H1 (cell line): ENCODE results near the gene DNAI1. TPM values are rescaled to one million over a fixed set of nuclear protein-coding genes. Genes with fewer than 3 reads are reported as not detected.
A peak's percentile ranks its signal among the peaks of the same experiment; 100 is the strongest.

Experiments
- CTCF ChIA-PET: fragments of 300-600 bp; sonication (Branson Sonifier 250); formaldehyde crosslinking; loops from one replicate; lab custom pipeline; 2021; ENCODE audit not compliant: partially characterized antibody; lab: Charles Lee
- POLR2A ChIA-PET: fragments of 300-600 bp; sonication (Branson Sonifier 250); formaldehyde crosslinking; loops from one replicate; lab custom pipeline; 2021; ENCODE audit warnings: inconsistent platforms; ENCODE audit not compliant: partially characterized antibody; lab: Charles Lee
- DNase-seq, 2 experiments: peaks; one replicate each; pipeline versions ENCODE4 v3.0.0 to v3.0.0-alpha.2; 2010 to 2022; ENCODE audit warnings: low spot score in 2 of 2, low read depth in 1 of 2, mixed read lengths in 1 of 2
- FAIRE-seq: peaks from 2 replicates; lab custom pipeline; 2011; peaks lifted over from hg19 to GRCh38; lab: Jason Lieb, UNC
- H2AFZ ChIP-seq: 2 replicates; pipeline ENCODE4 v1.8.1; 2012; ENCODE audit warnings: low read length, inconsistent platforms
- H2AK5ac ChIP-seq: 2 replicates; pipeline ENCODE4 v1.6.1; 2013; ENCODE audit warnings: low read depth, low read length
- H2BK120ac ChIP-seq: replicated peaks from 2 replicates; pipeline ENCODE3; 2013; ENCODE audit warnings: low read depth, low read length, inconsistent platforms
- H2BK12ac ChIP-seq: 2 replicates; pipeline ENCODE4 v1.6.1; 2013; ENCODE audit warnings: low read depth, low read length
- H2BK15ac ChIP-seq: 2 replicates; pipeline ENCODE4 v1.6.1; 2013; ENCODE audit warnings: low read length
- H2BK20ac ChIP-seq: 2 replicates; pipeline ENCODE4 v1.6.1; 2013; ENCODE audit warnings: low read length
- H2BK5ac ChIP-seq: 2 replicates; pipeline ENCODE4 v1.6.1; 2013; ENCODE audit warnings: low read depth, low read length
- H3K14ac ChIP-seq: 2 replicates; pipeline ENCODE4 v1.6.1; 2013; ENCODE audit warnings: inconsistent platforms; ENCODE audit not compliant: insufficient read length
- H3K18ac ChIP-seq: 2 replicates; pipeline ENCODE4 v1.6.1; 2013; ENCODE audit warnings: low read length; ENCODE audit errors: extremely low read depth
- H3K23ac ChIP-seq: 2 replicates; pipeline ENCODE4 v1.6.1; 2013; ENCODE audit warnings: inconsistent platforms; ENCODE audit not compliant: insufficient read length
- H3K23me2 ChIP-seq: 2 replicates; pipeline ENCODE4 v1.6.1; 2013; ENCODE audit warnings: low read depth, low read length
- H3K27ac ChIP-seq: 2 replicates; pipeline ENCODE4 v1.6.1; 2011; ENCODE audit warnings: low read depth, low read length, inconsistent platforms
- H3K27me3 ChIP-seq, 4 experiments: replicated peaks in 1 of 4; 1 replicate in 1 of 4; 2 replicates in 3 of 4; pipeline versions ENCODE4 v1.6.1 to v1.8.1; 2011 to 2013; ENCODE audit warnings: low read length in 3 of 4, mild to moderate bottlenecking in 3 of 4, inconsistent platforms in 2 of 4, mixed read lengths in 2 of 4, moderate library complexity in 1 of 4; ENCODE audit not compliant: control insufficient read depth in 3 of 4, insufficient read depth in 3 of 4; ENCODE audit errors: extremely low read depth in 1 of 4
- H3K36me3 ChIP-seq, 4 experiments: 2 replicates each; pipeline versions ENCODE4 v1.6.1 to v1.8.1; 2011 to 2013; ENCODE audit warnings: mild to moderate bottlenecking in 4 of 4, low read length in 3 of 4, moderate library complexity in 2 of 4, control low read depth in 1 of 4, inconsistent platforms in 1 of 4; ENCODE audit not compliant: insufficient read depth in 4 of 4, control insufficient read depth in 2 of 4
- H3K4ac ChIP-seq: replicated peaks from 2 replicates; pipeline ENCODE3; 2013; ENCODE audit warnings: low read length, low read depth, mixed read lengths, inconsistent platforms; ENCODE audit not compliant: insufficient read length
- H3K4me1 ChIP-seq, 4 experiments: replicated peaks in 1 of 4; 1 replicate in 1 of 4; 2 replicates in 3 of 4; pipeline versions ENCODE4 v1.6.1 to v1.8.1; 2011 to 2013; ENCODE audit warnings: low read length in 3 of 4, inconsistent platforms in 2 of 4, mixed read lengths in 1 of 4; ENCODE audit not compliant: insufficient read depth in 4 of 4, control insufficient read depth in 3 of 4
- H3K4me2 ChIP-seq, 2 experiments: 2 replicates each; pipeline versions ENCODE4 v1.6.1 to v1.8.1; 2011 to 2013; ENCODE audit warnings: low read depth in 2 of 2, low read length in 2 of 2, control low read depth in 1 of 2, inconsistent platforms in 1 of 2, mild to moderate bottlenecking in 1 of 2; ENCODE audit not compliant: insufficient read depth in 1 of 2
- H3K4me3 ChIP-seq, 4 experiments: fragments of 200-600, 300-600 bp in 1 of 4; sonication (generic), shearing (Covaris generic), sonication (Bioruptor Twin) in 1 of 4; 2 replicates each; pipeline versions ENCODE4 v1.5.1 to v1.8.1; 2011 to 2016; ENCODE audit warnings: low read length in 4 of 4, low read depth in 3 of 4, control low read depth in 2 of 4, inconsistent platforms in 2 of 4, mild to moderate bottlenecking in 2 of 4, mixed read lengths in 1 of 4, moderate library complexity in 1 of 4; ENCODE audit not compliant: insufficient read depth in 2 of 4; ENCODE audit errors: extremely low read depth in 1 of 4
- H3K56ac ChIP-seq: replicated peaks from 2 replicates; pipeline ENCODE3; 2013; ENCODE audit warnings: low read depth, mild to moderate bottlenecking, mixed read lengths, low read length, inconsistent platforms; ENCODE audit not compliant: insufficient read length
- H3K79me1 ChIP-seq: 2 replicates; pipeline ENCODE4 v1.6.1; 2013; ENCODE audit warnings: low read depth, low read length, control low read depth
- H3K79me2 ChIP-seq, 2 experiments: 2 replicates each; pipeline versions ENCODE4 v1.6.1 to v1.8.1; 2012 to 2013; ENCODE audit warnings: low read length in 2 of 2, mild to moderate bottlenecking in 2 of 2, inconsistent platforms in 1 of 2; ENCODE audit not compliant: insufficient read depth in 2 of 2, control insufficient read depth in 1 of 2
- H3K9ac ChIP-seq, 4 experiments: replicated peaks in 1 of 4; 1 replicate in 1 of 4; 2 replicates in 3 of 4; pipeline versions ENCODE4 v1.6.1 to v1.8.1; 2011 to 2013; ENCODE audit warnings: low read depth in 3 of 4, low read length in 3 of 4, control low read depth in 2 of 4, mild to moderate bottlenecking in 2 of 4, moderate library complexity in 2 of 4, inconsistent platforms in 1 of 4; ENCODE audit errors: extremely low read depth in 1 of 4
- H3K9me3 ChIP-seq, 2 experiments: 2 replicates each; pipeline versions ENCODE4 v1.6.1 to v1.8.1; 2012 to 2013; ENCODE audit warnings: mild to moderate bottlenecking in 2 of 2, moderate library complexity in 2 of 2, control low read depth in 1 of 2, inconsistent platforms in 1 of 2, low read depth in 1 of 2, low read length in 1 of 2, mixed read lengths in 1 of 2; ENCODE audit not compliant: insufficient read depth in 2 of 2
- H4K20me1 ChIP-seq, 2 experiments: replicated peaks in 1 of 2; 2 replicates each; pipeline versions ENCODE3 to v1.8.1; 2011 to 2013; ENCODE audit warnings: inconsistent platforms in 2 of 2, low read length in 2 of 2, mild to moderate bottlenecking in 1 of 2; ENCODE audit not compliant: insufficient read depth in 2 of 2, control insufficient read depth in 1 of 2
- H4K5ac ChIP-seq: 2 replicates; pipeline ENCODE4 v1.6.1; 2013; ENCODE audit warnings: low read length, low read depth, mixed read lengths, inconsistent platforms; ENCODE audit not compliant: insufficient read length
- H4K8ac ChIP-seq: 2 replicates; pipeline ENCODE4 v1.8.0; 2013; ENCODE audit warnings: mild to moderate bottlenecking, moderate library complexity, low read length, inconsistent platforms; ENCODE audit not compliant: insufficient read depth; ENCODE audit errors: extremely low read depth
- H4K91ac ChIP-seq: replicated peaks from 2 replicates; pipeline ENCODE3; 2013; ENCODE audit warnings: low read length, mixed read lengths, inconsistent platforms; ENCODE audit not compliant: insufficient read length
- ASH2L ChIP-seq: fragments of 200-600, 300-600 bp; sonication (generic); IDR thresholded peaks from one replicate; pipeline ENCODE4 v1.7.1; 2017; ENCODE audit warnings: low read length
- BACH1 ChIP-seq: IDR thresholded peaks from 2 replicates; pipeline ENCODE4 v1.6.1; 2012; ENCODE audit warnings: low read length, improper control_type of control experiment
- BRCA1 ChIP-seq: IDR thresholded peaks from 2 replicates; pipeline ENCODE4 v1.6.1; 2012; ENCODE audit warnings: low read depth, low read length, improper control_type of control experiment
- HDAC2 ChIP-seq, 2 experiments: fragments of 300-600 bp in 1 of 2; sonication (generic) in 1 of 2; IDR thresholded peaks; 2 replicates each; pipeline ENCODE4 v1.6.1; 2011 to 2012; ENCODE audit warnings: low read depth in 2 of 2, low read length in 2 of 2, mild to moderate bottlenecking in 2 of 2, moderate library complexity in 2 of 2, borderline replicate concordance in 1 of 2, inconsistent platforms in 1 of 2
- POU5F1 ChIP-seq: IDR thresholded peaks from 2 replicates; pipeline ENCODE4 v1.6.1; 2011; ENCODE audit warnings: low read depth, mild to moderate bottlenecking, low read length, moderate library complexity
- RFX5 ChIP-seq: IDR thresholded peaks from 2 replicates; pipeline ENCODE4 v1.6.1; 2011; ENCODE audit warnings: low read depth, low read length, improper control_type of control experiment, borderline replicate concordance
- TBP ChIP-seq: IDR thresholded peaks from 2 replicates; pipeline ENCODE4 v1.6.1; 2011; ENCODE audit warnings: low read depth, low read length, improper control_type of control experiment
- TEAD4 ChIP-seq: IDR thresholded peaks from 2 replicates; pipeline ENCODE4 v1.6.1; 2012; ENCODE audit warnings: low read depth, low read length, inconsistent platforms, mixed read lengths
- WGBS, 2 experiments: shearing (Covaris generic) in 1 of 2; methylation state at CpG; one replicate each; pipeline versions ENCODE4 v1.1.6 to v1.1.7; 2013 to 2015; ENCODE audit warnings: low lambda C conversion rate in 2 of 2, mixed read lengths in 2 of 2, inconsistent platforms in 1 of 2, low coverage in 1 of 2, missing lambda C conversion rate in 1 of 2; ENCODE audit not compliant: insufficient replicate concordance in 2 of 2, insufficient coverage in 1 of 2, insufficient read length in 1 of 2; ENCODE audit errors: extremely low coverage in 1 of 2, missing lambda C conversion rate in 1 of 2; 5-methylcytosine and 5-hydroxymethylcytosine counted together
- polyA plus RNA-seq, 7 experiments: library from polyadenylated mRNA; depleted of rRNA in 3 of 7; stranded (reverse) in 5 of 7; unstranded in 2 of 7; fragments of >200 nt in 5 of 7; fragments of 200-250 nt in 2 of 7; gene quantifications; 1 replicate in 5 of 7; 2 replicates in 1 of 7; 4 replicates in 1 of 7; pipeline versions ENCODE4 v1.2.1 to v1.2.3, GENCODE V29; 2011 to 2013; ENCODE audit warnings: missing spikeins in 2 of 7, mixed read lengths in 2 of 7
- total RNA-seq: library from RNA; stranded (reverse); fragmentation: NEBNext Ultra II Directional; extraction: Animal tissue kit (Norgen Biotek cat#: 25700); gene quantifications from 2 replicates; pipeline ENCODE4 v1.2.1, GENCODE V29; 2021

DNAI1 gene
- total and polyA plus RNA-seq, 2 of the 8 experiments (the other 6 are each of a cell fraction or from before 2014, with no cell fraction given), result 0.37 to 0.54 TPM

- H3K14ac ChIP-seq, result no peak overlapping the region
- TF ChIP-seq TBP (no peak), BACH1 (no peak), HDAC2 (IDR thresholded peaks at IDR 0.05; ENCODE audit: borderline replicate concordance in 1 of 2, low read depth in 2 of 2, low read length in 2 of 2) (no peak), BRCA1 (no peak), ASH2L (no peak), POU5F1 (no peak), TEAD4 (no peak), RFX5 (no peak)
Measured at GRCh38 chr9:34541540-34541939, 82.9 kb downstream of the DNAI1 start.

More at GRCh38 chr9:34541540-34541939, 82.9 kb downstream of the DNAI1 start:
- Histone ChIP-seq H3K18ac (no peak overlapping the region), H3K36me3 (no peaks in the 10 kb centered on the region), H3K23me2 (no peaks in the 10 kb centered on the region), H3K23ac (no peak overlapping the region), H4K5ac (no peak overlapping the region), H3K4me1 (0 out of 7 replicates have a peak, but pooled peaks cover 0 to 3% (median 0%) of the 10 kb centered on the region in 4 experiments), H2BK5ac (no peak overlapping the region), H4K91ac (no peak overlapping the region), H3K4me3 (no peak overlapping the region), H3K79me1 (no peaks in the 10 kb centered on the region), H2BK12ac (no peak overlapping the region), H3K27ac (no peak overlapping the region), H3K9me3 (no peaks in the 10 kb centered on the region), H4K20me1 (no peaks in the 10 kb centered on the region), H3K27me3 (no peaks in the 10 kb centered on the region; a peak in 2 of 7 replicates), H2BK120ac (no peak overlapping the region), H3K56ac (no peak overlapping the region), H3K9ac (no peak overlapping the region), H2BK20ac (no peak overlapping the region), H2BK15ac (no peak overlapping the region), H2AFZ (no peak overlapping the region), H4K8ac (no peak overlapping the region), H3K4me2 (no peak overlapping the region), H3K79me2 (no peaks in the 10 kb centered on the region), H3K4ac (no peak overlapping the region), H2AK5ac (no peak overlapping the region)
- DNase-seq (peak in 1 of 2 experiments; percentile 24), FAIRE-seq (no peak)
- ChIA-PET POLR2A (no interaction called here), CTCF (interaction anchor here (1.1 to 1.7 kb wide), 3 partner anchors 50 to 62 kb away, joined by 3 to 4 read pairs (median 3); no protein-coding TSS in a partner anchor)
- 83% methylated on average over 6 of the region's 7 CpGs; no CpG with 5 or more reads in 1 of the 2 experiments for WGBS, 2 experiments
